K562 (cell line): Measurements from ENCODE around the gene NT5C1B. TPM values are rescaled to one million over a fixed set of nuclear protein-coding genes. Genes with fewer than 3 reads are reported as not detected.

Experiments used
- GTF2E2 ChIP-seq: fragments of 200-800 bp; sonication (Bioruptor generic); IDR thresholded peaks from 2 replicates; pipeline ENCODE4 v1.6.1; 2016; ENCODE audit warnings: missing genetic modification characterization, missing compliant biosample characterization
- KLF16 ChIP-seq: IDR thresholded peaks from 2 replicates; pipeline ENCODE4 v1.6.1; 2016; ENCODE audit warnings: antibody characterized with exemption
- TRIM24 ChIP-seq, 2 experiments: fragments of 450-650 bp; IDR thresholded peaks; 2 replicates each; pipeline ENCODE4 v1.6.1; 2016
- ZNF407 ChIP-seq: fragments of 450-650 bp; IDR thresholded peaks from 2 replicates; pipeline ENCODE4 v1.6.1; 2016; ENCODE audit warnings: low read depth
- ZNF436 ChIP-seq: fragments of 250-450, 450-650 bp; sonication (Bioruptor Pico); formaldehyde crosslinking; IDR thresholded peaks from 2 replicates; pipeline ENCODE4 v1.7.0; 2020; ENCODE audit warnings: mild to moderate bottlenecking
- polyA plus RNA-seq, 8 experiments: library from polyadenylated mRNA; depleted of rRNA in 4 of 8; stranded (reverse) in 5 of 8; unstranded in 3 of 8; fragments of >200 nt; fragmentation: Nextera tagmentation in 2 of 8; fragmentation: Illumina TruSeq in 1 of 8; extraction: Ambion mirVana in 2 of 8; extraction: Trizol in 1 of 8; gene quantifications; 2 replicates each; pipeline versions ENCODE4 v1.2.1 to v1.2.3, GENCODE V29; 2011 to 2014; ENCODE audit warnings: inconsistent platforms in 1 of 8, missing spikeins in 1 of 8
- total RNA-seq, 7 experiments: library from RNA; depleted of rRNA in 6 of 7; stranded (reverse); fragments of >200 nt in 6 of 7; fragmentation: Illumina TruSeq in 2 of 7; extraction: Trizol in 2 of 7; gene quantifications; 2 replicates each; pipeline versions ENCODE4 v1.2.1 to v1.2.3, GENCODE V29; 2011 to 2021; ENCODE audit warnings: low replicate concordance in 1 of 7

The NT5C1B gene
- total and polyA plus RNA-seq, 9 of the 15 experiments (the other 6 are each of a cell fraction or from before 2014, with no cell fraction given) = 0.07 TPM; not detected in 8

GRCh38 chr2:18527326-18527725 lies 62.0 kb downstream of the NT5C1B start (continued):
- no peak for TF ChIP-seq TRIM24 (IDR thresholded peaks at IDR 0.05)
- no peak for TF ChIP-seq GTF2E2 (tag)
- TF ChIP-seq ZNF436 (CRISPR knock-in tag) = no peak
- no peak for TF ChIP-seq KLF16
- no peak for TF ChIP-seq ZNF407
